ENCODE data around the gene LSP1.

GRCh38 chr11:1851468-1852180 lies 1.3 kb upstream of the LSP1 start:
- TF ChIP-seq POLR2A (IDR thresholded peaks at IDR 0.05; ENCODE audit: low read depth, low read length): no peak
- no peak for TF ChIP-seq POLR2AphosphoS5 (IDR thresholded peaks at IDR 0.05; ENCODE audit: low read depth, low read length)
- TF ChIP-seq TAF1 (IDR thresholded peaks at IDR 0.05; ENCODE audit: low read depth, low read length): no peak
- TF ChIP-seq POU2F2 (IDR thresholded peaks at IDR 0.05; ENCODE audit: low read depth, low read length): no peak

All from GM12891 (cell line).